ENCODE results near the gene RANBP17.
A peak's percentile ranks its signal among the peaks of the same experiment; 100 is the strongest.

DNA sequence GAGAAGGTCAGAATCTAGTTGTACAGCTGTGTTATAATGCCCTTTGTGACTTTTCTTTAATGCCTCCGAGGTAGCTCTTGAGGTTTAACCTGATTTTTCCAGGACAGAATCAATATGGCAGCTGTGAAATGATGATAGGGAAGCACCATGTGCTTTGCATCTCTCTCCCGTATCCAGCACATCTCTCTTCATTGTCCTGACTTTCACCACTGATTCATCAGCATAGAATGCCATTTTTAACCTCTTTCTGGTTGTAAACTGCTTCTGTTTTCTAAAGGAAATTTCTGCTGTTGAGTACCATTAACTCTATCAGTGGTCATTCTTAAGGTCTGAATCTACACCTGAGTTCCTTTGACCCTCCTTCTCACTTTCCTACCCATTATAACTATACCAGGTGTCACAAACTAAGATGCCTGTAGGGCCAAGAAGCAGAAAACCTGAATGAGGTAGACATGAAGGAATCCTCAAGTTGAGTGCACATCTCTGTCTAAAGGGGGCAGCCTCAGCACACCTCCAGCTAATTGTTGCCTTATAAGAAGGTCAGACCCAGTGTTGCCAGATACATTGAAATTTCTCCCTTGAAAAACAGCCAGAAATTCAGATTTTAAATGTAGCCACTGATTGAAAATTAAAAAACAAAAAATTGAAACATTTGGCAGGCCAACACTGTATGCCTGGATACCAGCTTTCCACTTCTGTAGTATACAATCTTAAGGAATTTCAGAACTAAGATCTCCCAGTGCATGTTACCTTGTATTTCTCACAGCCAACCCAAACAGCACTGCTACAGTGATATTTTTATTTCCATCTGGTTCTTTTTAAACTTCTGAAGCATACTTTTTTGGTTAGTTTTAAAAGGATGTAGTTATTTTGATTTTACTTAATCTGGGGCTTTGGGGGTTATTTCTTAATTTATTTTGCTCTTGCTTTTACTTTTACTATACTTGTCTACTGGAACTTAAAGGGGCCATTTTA, 411.5 kb downstream of the RANBP17 start:
- no peak for TF ChIP-seq POLR2A (IDR thresholded peaks at IDR 0.05)
- TF ChIP-seq, protein P1, sequence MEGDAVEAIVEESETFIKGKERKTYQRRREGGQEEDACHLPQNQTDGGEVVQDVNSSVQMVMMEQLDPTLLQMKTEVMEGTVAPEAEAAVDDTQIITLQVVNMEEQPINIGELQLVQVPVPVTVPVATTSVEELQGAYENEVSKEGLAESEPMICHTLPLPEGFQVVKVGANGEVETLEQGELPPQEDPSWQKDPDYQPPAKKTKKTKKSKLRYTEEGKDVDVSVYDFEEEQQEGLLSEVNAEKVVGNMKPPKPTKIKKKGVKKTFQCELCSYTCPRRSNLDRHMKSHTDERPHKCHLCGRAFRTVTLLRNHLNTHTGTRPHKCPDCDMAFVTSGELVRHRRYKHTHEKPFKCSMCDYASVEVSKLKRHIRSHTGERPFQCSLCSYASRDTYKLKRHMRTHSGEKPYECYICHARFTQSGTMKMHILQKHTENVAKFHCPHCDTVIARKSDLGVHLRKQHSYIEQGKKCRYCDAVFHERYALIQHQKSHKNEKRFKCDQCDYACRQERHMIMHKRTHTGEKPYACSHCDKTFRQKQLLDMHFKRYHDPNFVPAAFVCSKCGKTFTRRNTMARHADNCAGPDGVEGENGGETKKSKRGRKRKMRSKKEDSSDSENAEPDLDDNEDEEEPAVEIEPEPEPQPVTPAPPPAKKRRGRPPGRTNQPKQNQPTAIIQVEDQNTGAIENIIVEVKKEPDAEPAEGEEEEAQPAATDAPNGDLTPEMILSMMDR (IDR thresholded peaks at IDR 0.05) = peak in 1 of 6 experiments; percentile 27
